Central memory CD4-positive, alpha-beta T cell (primary cell): ENCODE results near the gene TPP1.

Source experiments
- DNase-seq: peaks from one replicate; pipeline ENCODE4 v3.0.0; 2022

The TPP1 gene

DNA sequence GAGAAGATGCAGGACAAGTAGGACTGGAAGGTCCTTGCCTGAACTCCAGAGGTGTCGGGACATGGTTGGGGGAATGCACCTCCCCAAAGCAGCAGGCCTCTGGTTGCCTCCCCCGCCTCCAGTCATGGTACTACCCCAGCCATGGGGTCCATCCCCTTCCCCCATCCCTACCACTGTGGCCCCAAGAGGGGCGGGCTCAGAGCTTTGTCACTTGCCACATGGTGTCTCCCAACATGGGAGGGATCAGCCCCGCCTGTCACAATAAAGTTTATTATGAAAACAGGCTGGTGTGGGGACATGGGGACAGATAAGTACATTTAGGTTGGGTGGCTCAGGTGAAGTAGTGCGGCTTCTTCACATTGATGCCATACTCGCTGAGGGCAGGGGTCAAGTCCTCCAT is 8.6 kb downstream of the TPP1 start:
- DNase-seq = no peak

DNA sequence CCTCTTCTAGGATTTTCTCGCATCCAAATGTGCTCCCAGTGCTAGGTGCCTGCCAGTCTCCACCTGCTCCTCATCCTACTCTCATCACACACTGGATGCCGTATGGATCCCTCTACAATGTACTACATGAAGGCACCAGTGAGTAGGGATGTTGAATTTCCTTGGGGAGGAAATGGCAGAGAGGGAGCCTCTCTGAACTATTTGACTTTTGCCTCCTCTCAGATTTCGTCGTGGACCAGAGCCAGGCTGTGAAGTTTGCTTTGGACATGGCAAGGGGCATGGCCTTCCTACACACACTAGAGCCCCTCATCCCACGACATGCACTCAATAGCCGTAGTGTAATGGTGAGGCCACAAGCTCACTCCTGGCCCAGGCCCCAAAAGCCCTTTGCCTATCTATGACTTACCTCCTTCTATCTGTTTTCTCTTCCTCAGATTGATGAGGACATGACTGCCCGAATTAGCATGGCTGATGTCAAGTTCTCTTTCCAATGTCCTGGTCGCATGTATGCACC is 9.7 kb downstream of the TPP1 start:
- no peak for DNase-seq

DNA sequence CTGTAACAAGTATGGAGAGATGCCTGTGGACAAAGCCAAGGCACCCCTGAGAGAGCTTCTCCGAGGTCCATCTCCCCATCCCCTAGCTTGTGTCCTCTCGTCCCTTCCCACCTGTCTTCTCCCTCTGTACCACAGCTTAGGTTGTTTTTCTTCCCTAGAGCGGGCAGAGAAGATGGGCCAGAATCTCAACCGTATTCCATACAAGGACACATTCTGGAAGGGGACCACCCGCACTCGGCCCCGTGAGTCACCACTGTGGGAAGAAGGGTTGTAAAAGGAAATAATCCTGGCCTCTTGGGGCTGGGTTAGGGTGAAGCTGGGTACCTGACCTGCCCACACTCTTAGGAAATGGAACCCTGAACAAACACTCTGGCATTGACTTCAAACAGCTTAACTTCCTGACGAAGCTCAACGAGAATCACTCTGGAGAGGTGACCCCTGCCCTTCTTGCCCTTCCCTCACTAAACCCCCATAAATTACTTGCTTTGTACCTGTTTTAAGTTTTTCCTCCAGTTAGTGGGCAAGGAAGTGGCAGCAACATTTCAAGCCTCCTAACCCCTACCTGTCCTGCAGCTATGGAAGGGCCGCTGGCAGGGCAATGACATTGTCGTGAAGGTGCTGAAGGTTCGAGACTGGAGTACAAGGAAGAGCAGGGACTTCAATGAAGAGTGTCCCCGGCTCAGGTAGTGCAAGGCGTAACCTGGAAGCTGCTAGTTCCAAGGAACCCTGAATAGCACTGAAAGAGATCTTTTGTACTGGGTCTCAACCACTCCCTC is 10.3 kb downstream of the TPP1 start:
- no peak for DNase-seq

DNA sequence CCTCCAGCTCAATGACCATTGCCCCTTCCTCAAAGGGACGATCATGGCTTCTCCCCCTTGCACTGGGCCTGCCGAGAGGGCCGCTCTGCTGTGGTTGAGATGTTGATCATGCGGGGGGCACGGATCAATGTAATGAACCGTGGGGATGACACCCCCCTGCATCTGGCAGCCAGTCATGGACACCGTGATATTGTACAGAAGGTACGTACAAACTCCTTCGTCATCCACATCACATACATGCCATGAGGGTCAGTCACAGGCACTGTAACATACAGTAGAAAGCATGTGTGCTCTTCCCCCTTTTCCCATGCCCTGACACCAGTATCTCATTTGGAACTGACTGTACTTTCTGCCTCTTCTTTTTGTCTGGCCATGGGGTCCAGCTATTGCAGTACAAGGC is 11.2 kb downstream of the TPP1 start:
- DNase-seq = no peak

DNA sequence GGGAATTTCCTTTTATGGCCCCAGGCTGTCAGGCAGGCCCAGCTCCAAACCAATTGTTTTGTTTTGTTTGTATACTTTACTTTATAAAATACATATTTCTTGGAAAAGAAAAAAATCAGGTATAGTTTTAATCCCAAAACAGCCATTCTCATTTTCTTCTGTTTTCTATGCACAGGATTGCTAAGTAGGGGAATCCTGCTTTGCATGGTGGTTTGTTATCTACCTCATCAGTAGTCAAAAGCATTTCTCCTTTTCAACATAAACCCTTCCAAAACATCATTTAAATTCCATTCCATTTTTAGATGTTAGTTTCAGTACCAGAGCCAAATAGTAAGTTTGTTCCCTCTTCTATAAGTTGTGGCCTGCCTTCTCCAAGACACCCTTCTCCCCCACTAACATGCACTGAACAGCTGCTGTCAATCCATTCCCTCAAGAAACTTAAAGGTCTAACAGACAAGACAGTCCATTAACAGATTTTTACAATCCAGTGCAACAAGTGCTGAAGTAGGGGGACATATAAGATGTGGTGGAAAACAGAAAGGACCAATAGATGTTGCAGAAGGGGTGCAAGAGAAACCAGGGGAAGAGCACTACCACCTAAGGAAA is 11.9 kb downstream of the TPP1 start:
- no peak for DNase-seq

DNA sequence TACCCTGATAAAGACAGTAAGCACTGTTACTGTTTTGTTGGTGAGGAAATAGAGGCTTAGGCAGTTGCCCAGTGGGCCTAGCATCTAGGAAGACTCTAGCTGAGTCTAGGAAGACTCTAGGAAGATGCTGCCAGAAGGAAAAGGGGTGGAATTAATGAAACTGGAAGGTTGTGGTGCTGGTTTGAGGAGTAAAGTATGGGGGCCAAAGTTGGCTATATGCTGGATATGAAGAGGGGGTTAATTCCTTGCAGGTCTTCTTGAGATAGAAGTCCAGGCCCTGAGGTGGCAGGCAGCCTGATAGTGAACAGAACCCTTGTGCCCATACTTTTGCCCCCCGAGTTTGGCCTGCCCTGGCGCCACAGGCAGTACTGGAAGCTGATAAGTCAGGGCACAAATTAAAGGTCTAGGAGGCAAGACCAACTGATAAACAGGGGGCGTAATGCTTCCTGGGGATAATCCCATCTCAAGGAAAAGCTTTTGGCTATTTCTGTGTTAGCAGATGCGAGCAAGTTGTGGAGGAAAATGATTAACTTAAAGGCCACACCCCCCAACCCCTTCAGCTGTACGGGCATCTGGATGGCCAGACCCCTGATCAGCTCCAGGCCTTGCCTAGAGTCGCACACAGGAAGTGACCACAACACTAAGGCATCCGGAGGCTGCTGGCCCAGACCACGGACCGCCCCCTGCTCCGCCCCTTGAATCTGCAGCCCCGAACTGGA is 12.6 kb downstream of the TPP1 start:
- DNase-seq = peak; percentile 20

DNA sequence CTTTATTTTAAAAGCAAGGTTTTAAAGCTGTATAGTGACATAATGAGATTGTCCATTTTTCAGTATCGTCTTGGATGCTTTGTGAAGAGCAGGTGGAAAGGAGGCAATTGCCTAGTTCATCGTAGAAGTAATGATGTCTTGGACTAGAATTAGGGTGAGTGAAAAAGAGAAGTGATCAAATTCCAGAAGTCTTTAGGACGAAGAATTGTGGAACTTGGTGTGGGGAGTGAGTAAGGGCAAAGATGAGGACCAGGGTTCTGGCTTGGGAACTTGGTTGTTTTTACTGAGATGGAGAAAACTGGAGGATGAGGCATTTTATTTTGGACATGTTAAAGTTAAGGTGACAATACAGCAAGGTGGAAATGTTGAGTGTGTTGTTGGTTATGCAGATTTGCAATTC is 14.4 kb downstream of the TPP1 start:
- DNase-seq = no peak

DNA sequence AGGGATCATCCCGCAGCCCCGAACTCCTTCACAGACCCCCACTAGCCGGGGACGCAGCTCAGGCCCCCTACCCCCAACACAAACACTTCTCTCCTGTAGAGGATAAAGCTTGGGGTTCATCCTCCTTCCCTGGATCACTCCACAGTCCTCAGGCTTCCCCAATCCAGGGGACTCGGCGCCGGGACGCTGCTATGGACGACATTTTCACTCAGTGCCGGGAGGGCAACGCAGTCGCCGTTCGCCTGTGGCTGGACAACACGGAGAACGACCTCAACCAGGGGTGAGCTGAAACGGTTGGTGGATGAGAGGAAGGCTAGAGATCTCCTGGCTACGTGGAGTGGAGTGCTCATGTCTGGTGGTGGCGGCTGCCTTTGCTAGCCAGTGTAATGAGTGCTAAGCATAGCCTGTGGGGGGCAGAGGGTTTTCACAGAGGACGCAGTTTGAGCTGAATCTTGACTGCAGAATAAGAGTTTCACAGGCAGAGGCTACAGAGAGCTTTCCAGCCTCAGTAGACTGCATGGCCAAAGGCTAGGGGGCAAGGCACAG is 15.1 kb downstream of the TPP1 start:
- DNase-seq = peak; percentile 53

DNA sequence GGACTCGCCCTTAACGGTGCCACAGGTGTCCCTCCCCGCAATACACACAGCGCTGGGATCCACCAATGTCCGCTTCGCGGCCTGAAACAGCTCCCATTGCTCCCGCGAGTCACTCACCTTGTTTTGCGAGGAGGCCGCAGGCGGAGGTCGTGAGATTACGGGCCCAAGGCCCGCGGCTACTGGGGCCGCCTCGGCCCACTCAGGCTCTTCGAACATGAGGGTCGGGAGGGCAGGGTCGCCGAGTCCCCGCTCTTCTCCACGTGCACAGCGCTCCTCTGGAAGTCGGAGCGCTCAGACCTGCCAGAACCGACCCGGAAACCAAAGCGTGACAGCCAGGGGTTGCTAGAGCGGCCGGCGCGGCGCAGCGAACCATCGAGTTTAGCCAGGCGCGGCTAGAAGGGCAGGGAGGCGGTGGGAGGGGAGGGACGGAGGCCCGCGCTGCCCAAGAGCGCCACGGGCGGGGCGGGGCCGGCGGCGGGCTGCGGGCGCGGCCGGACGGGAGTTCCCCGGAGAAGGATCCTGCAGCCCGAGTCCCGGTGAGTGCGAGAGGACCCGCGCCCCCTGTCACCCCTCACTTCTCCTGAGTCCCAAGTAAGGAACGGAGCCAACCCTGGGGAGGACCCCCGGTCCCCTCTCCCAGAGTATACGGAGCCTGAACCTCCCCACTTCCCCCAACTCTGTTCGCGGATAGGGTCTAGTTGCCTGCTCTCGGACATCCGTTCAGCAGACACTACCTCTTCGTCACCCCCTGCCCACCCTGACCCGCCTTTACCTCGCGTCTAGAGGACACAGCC is 15.7 kb downstream of the TPP1 start, which contains the start of the genes ILK and RRP8:
Gene ILK (plus strand): TSS at position 488 of the 794 bp plus-strand sequence. CDS start 498 bp downstream, outside the sequence.
Gene RRP8 (minus strand): TSS at position 330 of the 794 bp plus-strand sequence. CDS start 114 bp downstream, at position 216.
- peak; percentile 81 for DNase-seq

DNA sequence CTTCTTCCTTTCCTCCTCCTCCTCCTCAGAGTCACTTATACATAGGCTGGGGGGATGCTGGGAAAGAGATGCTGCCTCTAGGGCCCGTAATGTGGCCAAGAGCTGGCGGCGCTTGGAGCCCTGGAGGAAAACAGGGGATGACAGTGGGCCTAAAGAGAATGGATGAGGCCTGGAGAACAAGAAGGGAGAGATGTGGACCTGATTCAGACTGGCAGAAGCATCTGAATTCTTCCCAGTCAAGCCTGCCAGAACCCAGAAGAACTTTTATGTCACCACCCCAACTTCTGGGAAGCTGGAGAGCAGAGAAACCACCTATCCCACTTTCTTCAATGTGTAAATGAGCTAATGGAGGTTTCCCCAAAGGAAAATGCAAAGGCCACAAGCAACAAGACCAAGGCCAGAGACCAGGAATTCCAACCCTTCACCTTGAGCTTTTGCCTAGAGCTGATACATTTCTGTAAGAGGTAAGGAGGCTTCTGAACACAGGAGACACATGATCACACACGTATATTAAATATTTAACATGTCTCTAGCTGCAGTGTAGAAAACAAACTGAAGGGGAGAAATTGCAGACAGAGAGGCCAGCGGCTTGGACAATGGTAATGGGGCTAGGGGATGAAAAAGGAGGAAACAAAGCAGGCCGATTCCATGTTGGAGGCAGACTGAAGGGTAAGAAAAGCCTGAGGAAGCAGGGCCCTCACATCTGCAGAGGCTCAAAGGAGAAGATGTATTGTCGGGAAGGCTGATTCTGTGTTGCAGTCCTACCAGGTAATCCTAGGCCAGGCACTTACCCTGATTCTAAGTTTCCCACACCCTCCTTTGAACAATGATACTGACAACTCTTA is 16.9 kb downstream of the TPP1 start:
- no peak for DNase-seq

DNA sequence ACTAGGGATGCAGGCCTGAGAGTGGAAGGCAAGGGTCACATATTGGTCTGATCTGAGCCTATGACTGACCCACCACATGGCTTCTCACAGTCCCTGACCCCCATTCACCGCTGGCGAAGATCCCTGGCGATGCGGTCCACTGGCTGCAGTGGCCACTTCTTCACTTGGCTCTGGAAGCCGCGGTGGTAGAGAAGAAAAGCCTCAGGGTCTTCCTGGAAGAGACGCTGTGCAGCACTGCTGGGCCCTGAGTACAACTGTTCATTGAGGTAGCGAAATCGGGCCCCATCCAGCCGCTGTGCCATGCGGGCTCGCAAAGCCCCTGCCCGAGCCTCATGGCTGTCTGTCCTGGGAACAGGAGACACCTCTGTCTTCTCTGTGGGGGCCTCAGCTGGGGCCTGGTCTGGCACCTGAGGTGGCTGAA is 18.2 kb downstream of the TPP1 start:
- no peak for DNase-seq

DNA sequence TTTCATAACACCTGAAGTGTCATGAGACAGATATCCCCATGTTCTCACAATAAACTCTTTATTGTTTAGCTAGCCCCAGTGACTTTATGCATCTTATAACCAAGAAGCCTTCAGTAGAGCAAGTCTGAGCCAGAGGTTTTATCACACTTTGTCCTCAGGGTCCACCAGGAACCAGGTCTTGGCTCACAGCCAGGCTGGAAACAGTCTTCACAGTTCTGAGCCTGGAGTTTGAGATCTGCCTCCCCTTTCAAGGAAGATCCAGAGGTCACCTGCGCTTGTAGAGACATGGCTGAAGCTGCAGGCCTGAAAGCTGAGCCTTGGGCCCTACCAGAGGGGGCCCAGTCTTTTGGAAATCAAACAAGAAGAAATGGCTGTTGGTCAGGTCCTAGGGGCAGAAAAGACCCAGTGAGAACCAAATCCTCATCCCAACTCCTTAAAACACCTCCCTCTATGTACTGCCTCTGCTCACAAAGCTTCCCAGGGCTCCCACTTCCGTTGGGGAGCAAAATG is 19.3 kb downstream of the TPP1 start:
- DNase-seq = no peak

DNA sequence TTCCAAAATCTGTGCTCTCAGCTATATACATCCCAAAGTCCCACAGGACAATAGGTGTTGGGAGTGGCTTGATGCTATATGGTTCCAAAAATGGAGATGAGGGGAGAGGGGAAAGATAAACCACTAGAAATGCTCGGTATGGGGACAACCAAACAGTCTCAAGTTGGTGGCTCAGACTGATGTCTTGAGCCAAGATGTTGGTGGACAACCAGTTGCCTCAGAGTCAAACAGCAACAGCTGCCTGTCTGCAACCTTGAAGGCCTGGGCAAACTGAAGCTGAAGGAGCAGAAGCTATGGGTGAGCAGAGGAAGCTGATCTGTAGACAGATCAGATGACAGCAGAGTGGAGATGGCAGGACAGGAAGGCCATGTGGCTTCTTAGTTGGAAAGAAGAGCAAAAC is 19.8 kb downstream of the TPP1 start:
- no peak for DNase-seq

DNA sequence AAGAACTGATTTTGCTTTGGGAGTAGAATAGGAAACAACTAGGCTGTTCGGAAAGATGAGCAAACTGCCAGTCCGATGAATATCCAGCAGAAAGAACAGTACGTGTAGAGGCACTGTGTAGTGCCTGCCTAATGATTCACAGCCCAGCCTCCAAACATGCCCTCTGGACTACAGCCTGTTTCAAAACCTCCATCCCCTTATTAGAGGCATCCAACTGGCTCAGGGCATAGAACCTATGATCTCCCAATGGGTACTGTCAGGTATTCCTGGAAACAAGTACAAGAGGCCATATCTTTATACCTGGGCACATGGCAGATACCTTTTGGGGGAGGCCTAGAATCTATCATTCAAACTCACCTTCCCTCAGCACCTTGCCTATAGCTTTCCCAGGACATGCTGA is 20.7 kb downstream of the TPP1 start:
- no peak for DNase-seq

DNA sequence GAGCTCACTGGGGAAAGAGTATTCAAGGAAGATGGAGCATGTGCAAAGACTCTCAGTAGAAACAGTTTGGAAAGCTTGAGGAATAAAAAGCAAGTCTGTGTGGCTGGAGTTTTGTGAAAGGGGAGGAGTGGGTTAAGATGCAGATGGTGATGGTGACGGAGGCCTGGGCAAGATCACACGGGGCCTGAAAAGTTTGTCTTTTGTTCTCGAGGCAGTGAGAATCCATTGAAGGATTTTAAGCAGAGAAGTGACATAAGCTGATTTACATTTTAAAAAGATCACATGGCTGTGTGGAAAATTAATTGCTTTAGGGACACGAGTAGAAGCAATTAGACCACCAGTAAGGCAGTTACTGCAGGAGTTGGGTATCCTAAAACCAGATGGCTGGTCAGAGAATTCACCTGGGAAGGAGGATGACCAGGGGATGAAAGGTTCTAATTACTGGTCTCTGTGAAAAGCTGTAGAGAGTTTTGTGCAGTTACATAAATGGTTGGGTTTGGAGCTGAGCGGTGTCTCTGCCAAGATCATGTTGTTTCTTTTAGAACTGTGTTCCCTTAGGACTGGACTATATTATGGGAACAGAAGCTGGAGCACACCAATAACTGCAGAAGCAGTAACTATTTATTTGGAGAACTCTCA is 22.9 kb downstream of the TPP1 start:
- DNase-seq = no peak

DNA sequence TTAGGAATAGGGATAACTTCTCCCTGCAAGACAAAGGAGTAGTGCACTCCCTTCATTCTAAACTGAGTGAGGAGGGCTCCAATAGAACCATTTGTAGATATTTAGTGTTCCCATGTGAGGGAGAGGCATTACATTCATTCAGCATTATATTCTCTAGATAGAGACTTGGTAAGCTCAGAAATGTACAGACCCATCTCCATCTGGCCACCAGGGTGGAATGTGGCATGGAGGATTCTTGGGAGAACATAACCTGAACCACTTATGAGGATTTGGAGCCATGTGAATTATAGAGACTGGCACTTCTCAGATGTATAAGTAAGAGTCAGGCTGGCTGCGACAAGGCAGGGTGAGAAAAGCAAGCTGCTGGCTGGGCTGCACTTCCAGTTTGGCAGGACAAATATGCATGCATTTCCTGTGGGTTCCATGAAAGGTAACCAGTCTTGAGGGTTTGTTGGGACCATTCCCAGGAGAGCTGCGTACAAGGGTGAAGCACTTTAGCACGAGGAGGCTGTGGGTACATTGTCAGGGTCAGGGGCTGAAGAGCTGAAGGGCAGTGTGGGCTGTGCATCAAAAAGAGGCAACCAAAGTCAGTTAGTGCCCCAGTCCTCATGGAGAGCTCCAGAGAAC is 25.0 kb downstream of the TPP1 start:
- DNase-seq = no peak

DNA sequence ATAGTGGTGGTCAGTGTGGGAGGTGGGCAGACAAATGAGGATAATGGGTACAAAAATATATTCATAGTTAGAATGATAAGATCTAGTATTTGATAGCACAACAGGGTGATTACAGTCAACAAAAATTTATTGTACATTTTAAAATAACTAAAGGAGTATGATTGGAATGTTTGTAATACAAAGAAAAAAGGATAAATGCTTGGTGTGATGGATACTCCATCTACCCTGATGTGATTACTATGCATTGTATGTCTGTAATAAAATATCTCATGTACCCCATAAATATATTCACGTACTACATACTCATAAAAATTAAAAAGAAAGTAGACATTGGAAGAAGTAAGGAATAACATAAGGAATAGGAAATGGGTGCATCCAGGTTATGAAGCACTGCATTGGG is 31.2 kb downstream of the TPP1 start:
- no peak for DNase-seq

DNA sequence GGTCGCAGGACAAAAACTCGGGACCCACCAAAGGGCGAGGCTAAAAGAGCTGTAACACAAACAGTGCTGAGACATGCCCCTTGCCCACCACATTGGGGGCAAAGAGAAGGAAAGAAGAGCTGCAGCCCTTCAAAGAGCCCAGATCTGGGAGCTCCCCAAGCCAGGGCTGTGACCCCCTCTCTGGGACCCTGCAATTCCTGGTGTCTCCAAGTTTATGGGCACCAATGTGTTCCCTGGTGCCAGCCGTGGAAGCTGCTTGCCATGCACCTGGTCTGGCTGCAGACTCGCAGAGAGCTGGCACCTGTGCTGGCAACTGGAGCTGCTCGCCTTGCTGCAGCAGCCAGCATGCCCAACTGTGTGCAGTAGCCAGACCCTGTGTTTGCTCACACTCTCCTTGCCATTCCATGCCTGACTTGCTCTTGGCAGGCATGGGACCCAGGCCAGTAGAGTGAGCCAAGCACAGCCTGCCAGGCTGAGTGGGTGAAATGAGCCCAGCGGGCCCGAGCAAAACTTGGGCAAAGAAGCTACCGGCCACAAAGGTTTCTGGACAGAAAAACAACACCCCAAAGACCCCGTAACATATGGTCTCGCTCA is 31.8 kb downstream of the TPP1 start:
- no peak for DNase-seq

DNA sequence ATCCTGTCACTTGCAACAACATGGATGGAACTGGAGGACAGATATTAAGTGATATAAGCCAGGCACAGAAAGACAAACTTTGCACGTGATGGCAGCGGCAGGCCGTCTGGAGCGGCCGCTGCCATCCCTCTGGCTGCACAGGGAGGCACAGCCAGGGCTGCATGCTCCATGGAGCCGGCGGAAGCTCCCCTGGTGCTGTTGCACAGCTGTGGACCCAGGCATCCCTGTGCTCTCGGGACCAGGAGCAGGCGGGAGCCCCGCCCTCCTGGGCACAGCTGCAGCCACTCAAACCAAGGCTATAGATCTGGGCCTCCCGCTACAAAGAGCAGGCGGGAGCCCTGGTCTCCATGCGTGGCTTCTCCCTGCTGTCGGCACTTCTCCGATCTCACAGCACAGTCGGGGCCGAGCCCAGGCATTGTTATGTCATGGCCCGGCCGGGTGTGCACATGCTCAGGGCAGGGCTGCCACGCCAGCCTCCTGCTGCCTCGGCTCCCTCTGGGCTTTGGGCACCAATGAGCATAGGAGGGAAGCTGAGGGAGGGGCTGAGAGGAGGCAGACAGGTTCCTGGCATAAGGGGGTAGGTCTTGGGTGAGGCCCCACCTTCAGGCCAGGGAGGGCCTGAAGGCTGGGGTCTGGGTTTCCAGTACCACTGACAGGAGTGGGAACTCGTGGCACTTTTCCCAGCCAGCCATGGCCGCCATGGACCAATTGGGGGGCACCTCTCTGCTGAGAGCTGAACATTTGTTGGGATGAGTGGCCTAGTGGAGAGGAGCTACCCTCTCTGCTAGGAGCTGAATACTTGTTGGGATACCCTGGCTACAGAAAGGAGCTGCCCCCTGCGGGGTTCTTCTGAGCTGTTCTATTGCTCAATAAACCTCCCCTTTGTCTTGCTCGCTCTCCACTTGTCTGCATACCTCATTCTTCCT is 32.5 kb downstream of the TPP1 start:
- DNase-seq = no peak
